Measurements from ENCODE around the gene ZBTB46. TPM values are rescaled to one million over a fixed set of nuclear protein-coding genes. Genes with fewer than 3 reads are reported as not detected.
"Not testable (repeated sequence)": the region's sequence is repeated elsewhere in the genome, so short reads cannot be mapped to it uniquely, and the experiment has no call there.

ZBTB46 gene
- total and polyA plus RNA-seq, 7 donors: 0.23 to 5.3 (median 3.6) TPM

- intact Hi-C loops (cut with DNase I): no loop called here
- no peaks in the 10 kb centered on the region for H3K9me3 ChIP-seq
- no peaks in the 10 kb centered on the region for H3K4me1 ChIP-seq
- H3K36me3 ChIP-seq: peaks cover 7 to 34% (median 20%) of the 10 kb centered on the region in 4 donors
- no peak for DNase-seq
- 82 to 83% methylated on average over 5 of the region's 5 CpGs for WGBS, 2 donors
- H3K27me3 ChIP-seq: no peaks in the 10 kb centered on the region
- H3K27ac ChIP-seq: no peak overlapping the region
- H3K4me3 ChIP-seq: no peak overlapping the region
- no peak for TF ChIP-seq POLR2AphosphoS5 (IDR thresholded peaks at IDR 0.05)
- no peak for TF ChIP-seq POLR2A (IDR thresholded peaks at IDR 0.05)
Observed at GRCh38 chr20:63731410-63731809, 99.7 kb downstream of the ZBTB46 start.

GRCh38 chr20:63730189-63730733, 100.8 kb downstream of the ZBTB46 start:
- intact Hi-C loops (cut with DNase I); H3K4me1 ChIP-seq; H3K9me3 ChIP-seq; H3K4me3 ChIP-seq; H3K27me3 ChIP-seq: not testable (repeated sequence)
- H3K27ac ChIP-seq: peak overlapping the region in 1 of 4 donors; percentile 2
- WGBS, 2 donors: 76 to 89% methylated on average over 18 of the region's 18 CpGs
- peak; percentile 38 for DNase-seq
- H3K36me3 ChIP-seq: peaks cover 3 to 27% (median 18%) of the 10 kb centered on the region in 4 donors

- H3K4me1 ChIP-seq; H3K27ac ChIP-seq; H3K4me3 ChIP-seq; H3K27me3 ChIP-seq; intact Hi-C loops (cut with DNase I); DNase-seq: not testable (repeated sequence)
- Histone ChIP-seq H3K36me3 (peaks cover 0 to 42% (median 12%) of the 10 kb centered on the region in 4 donors), H3K9me3 (peaks cover 0 to 12% (median 5%) of the 10 kb centered on the region in 4 donors)
- WGBS, 2 donors: 87 to 89% methylated on average over 2 of the region's 2 CpGs
Observed at GRCh38 chr20:63722967-63723622, 108.0 kb downstream of the ZBTB46 start.

GRCh38 chr20:63718996-63719395, 112.1 kb downstream of the ZBTB46 start:
- no peak overlapping the region for H3K4me3 ChIP-seq
- no peak for DNase-seq
- WGBS, 2 donors: 96 to 98% methylated on average over 2 of the region's 2 CpGs
- H3K9me3 ChIP-seq: peaks cover 0 to 8% (median 2%) of the 10 kb centered on the region in 4 donors
- H3K36me3 ChIP-seq: peaks cover 0 to 68% (median 20%) of the 10 kb centered on the region in 4 donors
- intact Hi-C loops (cut with DNase I): no loop called here
- no peak overlapping the region for H3K27ac ChIP-seq
- H3K4me1 ChIP-seq: no peaks in the 10 kb centered on the region
- TF ChIP-seq POLR2AphosphoS5 (IDR thresholded peaks at IDR 0.05): no peak
- TF ChIP-seq CTCF (IDR thresholded peaks at IDR 0.05): no peak
- no peak for TF ChIP-seq POLR2A (IDR thresholded peaks at IDR 0.05)
- TF ChIP-seq EP300 (IDR thresholded peaks at IDR 0.05): no peak
- no peaks in the 10 kb centered on the region for H3K27me3 ChIP-seq

- intact Hi-C loops (cut with DNase I): no loop called here
- Histone ChIP-seq H3K27ac (no peak overlapping the region), H3K4me1 (no peaks in the 10 kb centered on the region), H3K36me3 (peaks cover 0 to 89% (median 14%) of the 10 kb centered on the region in 4 donors), H3K4me3 (no peak overlapping the region), H3K27me3 (no peaks in the 10 kb centered on the region), H3K9me3 (peaks cover 0 to 8% (median 2%) of the 10 kb centered on the region in 4 donors)
- no peak for DNase-seq
- 97 to 99% methylated on average over 5 of the region's 5 CpGs for WGBS, 2 donors
- TF ChIP-seq POLR2A (IDR thresholded peaks at IDR 0.05) (no peak), POLR2AphosphoS5 (IDR thresholded peaks at IDR 0.05) (no peak), CTCF (IDR thresholded peaks at IDR 0.05) (no peak), EP300 (IDR thresholded peaks at IDR 0.05) (no peak)
Observed at GRCh38 chr20:63714858-63715257, 116.2 kb downstream of the ZBTB46 start.

- 95 to 99% methylated on average over 1 of the region's 1 CpG for WGBS, 2 donors
- Histone ChIP-seq H3K9me3 (peaks cover 0 to 4% (median 0%) of the 10 kb centered on the region in 4 donors), H3K27me3 (no peaks in the 10 kb centered on the region), H3K36me3 (peaks cover 0 to 75% (median 13%) of the 10 kb centered on the region in 4 donors), H3K4me3 (no peak overlapping the region), H3K27ac (no peak overlapping the region), H3K4me1 (peaks cover 0 to 16% (median 15%) of the 10 kb centered on the region in 4 donors)
- no peak for DNase-seq
- intact Hi-C loops (cut with DNase I): no loop called here
- TF ChIP-seq EP300 (IDR thresholded peaks at IDR 0.05) (no peak), POLR2AphosphoS5 (IDR thresholded peaks at IDR 0.05) (no peak), CTCF (IDR thresholded peaks at IDR 0.05) (no peak)
Observed at GRCh38 chr20:63712191-63712590, 118.9 kb downstream of the ZBTB46 start.

Measured in sigmoid colon (tissue), 7 donors.